Measurements from ENCODE around the gene PTCH1.

Gene PTCH1

DNA sequence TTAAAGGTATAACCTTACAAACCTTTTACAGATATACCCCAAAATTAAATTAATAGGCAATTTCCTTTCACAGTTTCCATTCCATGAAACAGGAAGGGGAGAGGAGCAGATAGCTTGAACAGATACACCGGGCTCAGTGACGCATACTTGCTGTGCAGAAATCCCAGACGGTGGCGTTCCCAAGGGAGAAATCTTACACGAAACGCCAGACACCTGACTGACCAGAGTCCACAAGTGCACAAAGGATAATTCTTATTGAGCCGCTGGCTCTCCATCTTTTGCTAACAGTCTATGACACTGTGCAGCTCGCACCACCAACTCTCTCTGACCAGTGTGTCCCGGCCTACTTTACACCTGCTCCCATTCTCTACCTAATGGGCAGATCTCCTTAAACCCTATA, 37.4 kb downstream of the PTCH1 start:
- H3K4ac ChIP-seq (ENCODE audit: low read depth, low read length): no peak overlapping the region
- no peaks in the 10 kb centered on the region for H3K79me2 ChIP-seq (ENCODE audit: control insufficient read depth, insufficient read depth, low read length)
- no peak overlapping the region for H3K4me3 ChIP-seq (ENCODE audit: low read length)
- peaks cover 17% of the 10 kb centered on the region for H3K36me3 ChIP-seq (ENCODE audit: control insufficient read depth, insufficient read depth, low read length)
- no peak overlapping the region for H3K9ac ChIP-seq (ENCODE audit: low read length)
- H2AK5ac ChIP-seq (ENCODE audit: low read length): no peak overlapping the region
- no peak overlapping the region for H2BK15ac ChIP-seq (replicated peaks; ENCODE audit: low read depth)
- H3K56ac ChIP-seq (ENCODE audit: low read length): no peak overlapping the region
- WGBS (ENCODE audit: extremely low coverage, insufficient coverage, low lambda C conversion rate): no CpG with 5 or more reads among the region's 9 CpGs
- H4K8ac ChIP-seq (ENCODE audit: low read depth, low read length): no peak overlapping the region
- no peak overlapping the region for H2BK120ac ChIP-seq (ENCODE audit: low read depth, low read length)
- no peak for DNase-seq
- peaks cover 3% of the 10 kb centered on the region for H3K79me1 ChIP-seq (ENCODE audit: low read length)
- no peak overlapping the region for H3K18ac ChIP-seq (ENCODE audit: low read length)
- H4K5ac ChIP-seq (ENCODE audit: low read length): no peak overlapping the region
- H3K4me1 ChIP-seq (ENCODE audit: control insufficient read depth, low read depth, low read length): peaks cover 3% of the 10 kb centered on the region
- H3K27me3 ChIP-seq (ENCODE audit: insufficient read depth, low read length, poor library complexity): no peaks in the 10 kb centered on the region
- no peak overlapping the region for H3K4me2 ChIP-seq (ENCODE audit: low read length)
- no peak overlapping the region for H3K23ac ChIP-seq (ENCODE audit: low read length)
- H2BK5ac ChIP-seq (ENCODE audit: low read length): no peak overlapping the region
- no peak overlapping the region for H3K27ac ChIP-seq (ENCODE audit: low read depth, low read length)

DNA sequence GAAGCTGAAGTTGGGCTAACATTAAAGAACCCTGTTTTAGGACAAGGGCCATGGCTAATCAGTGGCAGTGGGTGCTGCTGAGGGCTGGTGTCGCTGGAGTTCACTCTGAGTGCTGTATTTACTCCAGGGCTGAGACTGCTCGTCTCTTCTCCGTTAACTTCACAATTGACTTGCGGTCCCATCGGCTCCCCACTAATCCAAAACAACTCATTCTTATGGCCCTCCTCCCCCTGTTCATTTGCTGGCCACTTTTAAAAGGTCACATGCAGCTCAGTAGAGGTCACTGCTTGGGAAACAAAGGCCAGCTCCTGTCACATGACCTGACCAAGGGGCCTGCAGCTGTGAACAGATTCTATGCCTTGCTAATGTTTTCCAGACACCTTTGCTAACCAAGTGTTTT, 38.4 kb downstream of the PTCH1 start:
- no peak overlapping the region for H3K9ac ChIP-seq (ENCODE audit: low read length)
- no peak overlapping the region for H2BK15ac ChIP-seq (replicated peaks; ENCODE audit: low read depth)
- H3K18ac ChIP-seq (ENCODE audit: low read length): no peak overlapping the region
- no peak overlapping the region for H3K4me2 ChIP-seq (ENCODE audit: low read length)
- peaks cover 19% of the 10 kb centered on the region for H3K36me3 ChIP-seq (ENCODE audit: control insufficient read depth, insufficient read depth, low read length)
- H2BK120ac ChIP-seq (ENCODE audit: low read depth, low read length): no peak overlapping the region
- no peak overlapping the region for H4K5ac ChIP-seq (ENCODE audit: low read length)
- H3K56ac ChIP-seq (ENCODE audit: low read length): no peak overlapping the region
- no peak overlapping the region for H2AK5ac ChIP-seq (ENCODE audit: low read length)
- H3K79me2 ChIP-seq (ENCODE audit: control insufficient read depth, insufficient read depth, low read length): no peaks in the 10 kb centered on the region
- no peak overlapping the region for H3K27ac ChIP-seq (ENCODE audit: low read depth, low read length)
- no CpG with 5 or more reads among the region's 5 CpGs for WGBS (ENCODE audit: extremely low coverage, insufficient coverage, low lambda C conversion rate)
- no peaks in the 10 kb centered on the region for H3K27me3 ChIP-seq (ENCODE audit: insufficient read depth, low read length, poor library complexity)
- no peak overlapping the region for H3K23ac ChIP-seq (ENCODE audit: low read length)
- H3K4me1 ChIP-seq (ENCODE audit: control insufficient read depth, low read depth, low read length): peaks cover 3% of the 10 kb centered on the region
- H3K4ac ChIP-seq (ENCODE audit: low read depth, low read length): no peak overlapping the region
- DNase-seq: no peak
- no peak overlapping the region for H3K4me3 ChIP-seq (ENCODE audit: low read length)
- no peak overlapping the region for H2BK5ac ChIP-seq (ENCODE audit: low read length)
- no peak overlapping the region for H4K8ac ChIP-seq (ENCODE audit: low read depth, low read length)
- no peaks in the 10 kb centered on the region for H3K79me1 ChIP-seq (ENCODE audit: low read length)

DNA sequence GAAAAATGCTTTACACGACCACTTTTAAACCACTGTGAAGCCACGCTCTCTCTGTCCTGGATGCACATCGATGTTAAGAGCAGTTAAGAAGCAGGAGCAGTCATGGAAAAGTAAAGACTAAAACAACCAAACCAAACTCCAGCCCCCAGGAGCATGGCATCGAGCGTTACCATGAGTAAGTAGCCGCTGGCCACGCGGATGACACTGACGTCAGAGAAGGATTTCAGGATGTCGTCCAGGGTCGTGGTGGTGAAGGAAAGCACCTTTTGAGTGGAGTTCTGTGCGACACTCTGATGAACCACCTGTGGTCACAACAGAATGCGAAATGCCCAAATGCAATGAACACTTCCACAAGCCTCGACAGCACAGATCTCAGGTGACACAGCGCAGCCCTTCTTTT, 38.9 kb downstream of the PTCH1 start:
- Histone ChIP-seq H3K27ac (ENCODE audit: low read depth, low read length) (no peak overlapping the region), H2BK120ac (ENCODE audit: low read depth, low read length) (no peak overlapping the region), H3K4me1 (ENCODE audit: control insufficient read depth, low read depth, low read length) (peaks cover 3% of the 10 kb centered on the region), H3K27me3 (ENCODE audit: insufficient read depth, low read length, poor library complexity) (no peaks in the 10 kb centered on the region), H3K79me2 (ENCODE audit: control insufficient read depth, insufficient read depth, low read length) (no peaks in the 10 kb centered on the region), H3K18ac (ENCODE audit: low read length) (no peak overlapping the region), H3K23ac (ENCODE audit: low read length) (no peak overlapping the region), H4K8ac (ENCODE audit: low read depth, low read length) (no peak overlapping the region), H3K56ac (ENCODE audit: low read length) (no peak overlapping the region), H3K4me3 (ENCODE audit: low read length) (no peak overlapping the region), H2BK15ac (replicated peaks; ENCODE audit: low read depth) (no peak overlapping the region), H3K4me2 (ENCODE audit: low read length) (no peak overlapping the region), H3K4ac (ENCODE audit: low read depth, low read length) (no peak overlapping the region), H3K9ac (ENCODE audit: low read length) (no peak overlapping the region), H2AK5ac (ENCODE audit: low read length) (no peak overlapping the region), H4K5ac (ENCODE audit: low read length) (no peak overlapping the region), H2BK5ac (ENCODE audit: low read length) (no peak overlapping the region), H3K36me3 (ENCODE audit: control insufficient read depth, insufficient read depth, low read length) (peaks cover 19% of the 10 kb centered on the region), H3K79me1 (ENCODE audit: low read length) (no peaks in the 10 kb centered on the region)
- no peak for DNase-seq
- no CpG with 5 or more reads among the region's 15 CpGs for WGBS (ENCODE audit: extremely low coverage, insufficient coverage, low lambda C conversion rate)

DNA sequence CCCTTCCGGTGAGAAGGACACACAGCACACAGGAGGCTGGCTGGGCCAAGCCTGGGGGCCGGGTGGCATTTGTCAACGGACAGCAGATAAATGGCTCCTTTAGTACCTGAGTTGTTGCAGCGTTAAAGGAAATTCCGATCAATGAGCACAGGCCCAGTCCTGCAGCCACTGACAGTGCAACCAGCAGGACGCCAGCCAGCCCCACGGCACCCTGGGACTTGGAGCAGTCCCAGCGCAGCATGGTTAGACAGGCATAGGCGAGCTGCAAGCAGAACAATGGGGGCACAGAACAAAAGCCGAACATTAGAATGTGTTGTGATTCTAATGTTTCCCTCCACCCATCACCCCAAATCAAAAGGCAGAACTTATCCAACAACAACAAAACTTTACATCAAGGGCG, 39.3 kb downstream of the PTCH1 start:
- H2AK5ac ChIP-seq (ENCODE audit: low read length): no peak overlapping the region

DNA sequence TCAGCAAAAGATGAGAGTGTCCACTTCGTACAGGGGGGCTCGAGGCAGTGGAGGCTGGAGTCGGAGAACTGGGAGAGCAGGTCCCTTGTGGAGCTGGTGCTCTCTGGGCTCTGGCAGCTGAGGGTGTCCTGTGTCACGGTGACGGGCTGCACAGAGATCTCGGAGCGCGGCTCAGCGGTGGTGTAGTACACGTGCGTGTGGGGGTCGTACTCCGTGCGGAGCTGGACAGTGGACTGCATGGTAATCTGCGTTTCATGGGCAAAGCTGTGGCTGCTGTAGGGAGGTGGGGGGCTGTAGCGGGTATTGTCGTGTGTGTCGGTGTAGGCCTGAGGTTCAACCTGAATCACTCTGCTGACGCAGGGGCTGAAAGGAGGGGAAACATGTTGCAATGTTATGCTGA, 48.0 kb downstream of the PTCH1 start:
- Histone ChIP-seq H4K5ac (ENCODE audit: low read length) (no peak overlapping the region), H3K23ac (ENCODE audit: low read length) (no peak overlapping the region), H3K4me2 (ENCODE audit: low read length) (no peak overlapping the region), H2BK15ac (replicated peaks; ENCODE audit: low read depth) (no peak overlapping the region), H3K9ac (ENCODE audit: low read length) (no peak overlapping the region), H3K36me3 (ENCODE audit: control insufficient read depth, insufficient read depth, low read length) (no peaks in the 10 kb centered on the region), H4K8ac (ENCODE audit: low read depth, low read length) (no peak overlapping the region), H3K4me1 (ENCODE audit: control insufficient read depth, low read depth, low read length) (no peaks in the 10 kb centered on the region), H3K18ac (ENCODE audit: low read length) (no peak overlapping the region), H3K27me3 (ENCODE audit: insufficient read depth, low read length, poor library complexity) (no peaks in the 10 kb centered on the region), H2AK5ac (ENCODE audit: low read length) (no peak overlapping the region), H3K79me1 (ENCODE audit: low read length) (no peaks in the 10 kb centered on the region), H2BK120ac (ENCODE audit: low read depth, low read length) (no peak overlapping the region), H2BK5ac (ENCODE audit: low read length) (no peak overlapping the region), H3K56ac (ENCODE audit: low read length) (no peak overlapping the region), H3K4ac (ENCODE audit: low read depth, low read length) (no peak overlapping the region), H3K4me3 (ENCODE audit: low read length) (no peak overlapping the region), H3K79me2 (ENCODE audit: control insufficient read depth, insufficient read depth, low read length) (no peaks in the 10 kb centered on the region), H3K27ac (ENCODE audit: low read depth, low read length) (no peak overlapping the region)
- no CpG with 5 or more reads among the region's 19 CpGs for WGBS (ENCODE audit: extremely low coverage, insufficient coverage, low lambda C conversion rate)
- DNase-seq: no peak

More for the DNA sequence above, 39.3 kb downstream of the PTCH1 start:
- no peak overlapping the region for H3K9ac ChIP-seq (ENCODE audit: low read length)
- no peak overlapping the region for H3K56ac ChIP-seq (ENCODE audit: low read length)
- no peak overlapping the region for H3K4me2 ChIP-seq (ENCODE audit: low read length)
- no peak overlapping the region for H3K23ac ChIP-seq (ENCODE audit: low read length)
- H3K4me1 ChIP-seq (ENCODE audit: control insufficient read depth, low read depth, low read length): peaks cover 3% of the 10 kb centered on the region
- no peaks in the 10 kb centered on the region for H3K27me3 ChIP-seq (ENCODE audit: insufficient read depth, low read length, poor library complexity)
- H3K79me1 ChIP-seq (ENCODE audit: low read length): no peaks in the 10 kb centered on the region
- H3K4ac ChIP-seq (ENCODE audit: low read depth, low read length): no peak overlapping the region
- H4K8ac ChIP-seq (ENCODE audit: low read depth, low read length): no peak overlapping the region
- no peak overlapping the region for H4K5ac ChIP-seq (ENCODE audit: low read length)
- no peaks in the 10 kb centered on the region for H3K79me2 ChIP-seq (ENCODE audit: control insufficient read depth, insufficient read depth, low read length)
- no peak overlapping the region for H2BK5ac ChIP-seq (ENCODE audit: low read length)
- DNase-seq: no peak
- no peak overlapping the region for H2BK15ac ChIP-seq (replicated peaks; ENCODE audit: low read depth)
- H3K4me3 ChIP-seq (ENCODE audit: low read length): no peak overlapping the region
- no CpG with 5 or more reads among the region's 11 CpGs for WGBS (ENCODE audit: extremely low coverage, insufficient coverage, low lambda C conversion rate)
- no peak overlapping the region for H2BK120ac ChIP-seq (ENCODE audit: low read depth, low read length)
- peaks cover 19% of the 10 kb centered on the region for H3K36me3 ChIP-seq (ENCODE audit: control insufficient read depth, insufficient read depth, low read length)
- no peak overlapping the region for H3K18ac ChIP-seq (ENCODE audit: low read length)
- H3K27ac ChIP-seq (ENCODE audit: low read depth, low read length): no peak overlapping the region

DNA sequence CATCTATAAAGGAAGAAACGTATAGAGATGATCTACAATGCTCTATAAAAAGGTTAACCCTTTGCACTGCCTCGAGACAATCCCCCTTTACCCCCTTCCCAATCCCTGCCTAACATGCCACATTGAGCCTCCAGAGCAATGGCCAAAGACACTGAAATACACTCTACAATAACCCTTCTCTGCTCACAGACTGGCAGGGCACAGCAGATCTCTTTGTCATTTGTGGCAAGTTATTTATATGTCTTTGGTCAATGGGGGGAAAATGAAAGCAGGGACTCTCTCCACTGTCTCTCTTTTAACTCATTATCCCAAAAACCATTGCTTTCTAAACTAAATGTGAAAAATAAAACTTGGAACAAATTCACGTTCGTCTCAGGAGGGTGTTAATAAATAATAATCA, 51.7 kb downstream of the PTCH1 start:
- H3K27ac ChIP-seq (ENCODE audit: low read depth, low read length): no peak overlapping the region
- no peak overlapping the region for H4K5ac ChIP-seq (ENCODE audit: low read length)
- H2BK5ac ChIP-seq (ENCODE audit: low read length): no peak overlapping the region
- no peak overlapping the region for H3K9ac ChIP-seq (ENCODE audit: low read length)
- WGBS (ENCODE audit: extremely low coverage, insufficient coverage, low lambda C conversion rate): no CpG with 5 or more reads among the region's 4 CpGs
- no peaks in the 10 kb centered on the region for H3K36me3 ChIP-seq (ENCODE audit: control insufficient read depth, insufficient read depth, low read length)
- H2BK120ac ChIP-seq (ENCODE audit: low read depth, low read length): no peak overlapping the region
- H3K27me3 ChIP-seq (ENCODE audit: insufficient read depth, low read length, poor library complexity): no peaks in the 10 kb centered on the region
- no peaks in the 10 kb centered on the region for H3K79me2 ChIP-seq (ENCODE audit: control insufficient read depth, insufficient read depth, low read length)
- H3K23ac ChIP-seq (ENCODE audit: low read length): no peak overlapping the region
- no peak overlapping the region for H4K8ac ChIP-seq (ENCODE audit: low read depth, low read length)
- peaks cover 8% of the 10 kb centered on the region for H3K4me1 ChIP-seq (ENCODE audit: control insufficient read depth, low read depth, low read length)
- DNase-seq: no peak
- H3K4me3 ChIP-seq (ENCODE audit: low read length): no peak overlapping the region
- H3K18ac ChIP-seq (ENCODE audit: low read length): no peak overlapping the region
- H3K4me2 ChIP-seq (ENCODE audit: low read length): no peak overlapping the region
- no peaks in the 10 kb centered on the region for H3K79me1 ChIP-seq (ENCODE audit: low read length)
- no peak overlapping the region for H2BK15ac ChIP-seq (replicated peaks; ENCODE audit: low read depth)
- no peak overlapping the region for H2AK5ac ChIP-seq (ENCODE audit: low read length)
- H3K56ac ChIP-seq (ENCODE audit: low read length): no peak overlapping the region
- H3K4ac ChIP-seq (ENCODE audit: low read depth, low read length): no peak overlapping the region

Measured in mesendoderm (in vitro differentiated cells).